HepG2 (cell line): ENCODE results near the gene DOCK10.

ENCODE experiments used
- MAFF ChIP-seq: IDR thresholded peaks from 2 replicates; pipeline ENCODE4 v1.6.1; 2011; ENCODE audit warnings: low read depth, low read length, improper control_type of control experiment
- NBN ChIP-seq: fragments of 450-650 bp; conservative IDR thresholded peaks from 2 replicates; pipeline ENCODE4 v1.6.1; 2017
- POLR2A ChIP-seq, 2 experiments: IDR thresholded peaks; 2 replicates each; pipeline ENCODE4 v1.6.1; 2011; ENCODE audit warnings: low read depth in 2 of 2, low read length in 2 of 2, mild to moderate bottlenecking in 1 of 2, moderate library complexity in 1 of 2; ENCODE audit not compliant: insufficient read depth in 1 of 2
- POLR2AphosphoS2 ChIP-seq: IDR thresholded peaks from 2 replicates; pipeline ENCODE4 v1.6.1; 2011; ENCODE audit warnings: low read depth, low read length, improper control_type of control experiment
- PRPF4 ChIP-seq: fragments of 200-400 bp; formaldehyde crosslinking; IDR thresholded peaks from 2 replicates; pipeline ENCODE4 v1.6.1; 2016; ENCODE audit warnings: low read length, low read depth; ENCODE audit not compliant: poor library complexity, severe bottlenecking
- RAD21 ChIP-seq: fragments of 450-650 bp; formaldehyde crosslinking; IDR thresholded peaks from 2 replicates; pipeline ENCODE4 v1.5.0; 2020; ENCODE audit warnings: mild to moderate bottlenecking
- SIN3A ChIP-seq: IDR thresholded peaks from 2 replicates; pipeline ENCODE4 v1.6.1; 2011; ENCODE audit warnings: low read depth, mild to moderate bottlenecking, control low read depth, low read length, borderline replicate concordance
- YY1 ChIP-seq: IDR thresholded peaks from 2 replicates; pipeline ENCODE4 v1.6.1; 2011; ENCODE audit warnings: low read length, low read depth, moderate library complexity, mild to moderate bottlenecking; ENCODE audit not compliant: insufficient read depth, insufficient replicate concordance
- ZBTB3 ChIP-seq: sonication (generic); formaldehyde crosslinking; IDR thresholded peaks from 2 replicates; pipeline ENCODE4 v1.4.0; 2020; ENCODE audit warnings: low read depth, mild to moderate bottlenecking, moderate library complexity, missing genetic modification reagents, borderline replicate concordance
- ZHX2 ChIP-seq, 2 experiments: sonication (generic) in 1 of 2; formaldehyde crosslinking in 1 of 2; IDR thresholded peaks; 2 replicates each; pipeline versions ENCODE4 v1.6.1 to v1.9.0; 2014 to 2022; ENCODE audit warnings: antibody characterized with exemption in 1 of 2, borderline replicate concordance in 1 of 2, inconsistent platforms in 1 of 2, low read depth in 1 of 2, missing genetic modification reagents in 1 of 2
- ZNF274 ChIP-seq: sonication (generic); formaldehyde crosslinking; IDR thresholded peaks from 2 replicates; pipeline ENCODE4 v1.5.1; 2020; ENCODE audit warnings: mild to moderate bottlenecking, missing genetic modification reagents
- ZNF616 ChIP-seq: sonication (generic); formaldehyde crosslinking; IDR thresholded peaks from 2 replicates; pipeline ENCODE4 v1.5.0; 2020; ENCODE audit warnings: low read depth, mild to moderate bottlenecking, missing genetic modification reagents
- TF ChIP-seq, protein P1 (sequence below): IDR thresholded peaks from 2 replicates; pipeline ENCODE4 v1.6.1; 2016; ENCODE audit warnings: missing compliant biosample characterization, missing genetic modification reagents, borderline replicate concordance

DNA sequence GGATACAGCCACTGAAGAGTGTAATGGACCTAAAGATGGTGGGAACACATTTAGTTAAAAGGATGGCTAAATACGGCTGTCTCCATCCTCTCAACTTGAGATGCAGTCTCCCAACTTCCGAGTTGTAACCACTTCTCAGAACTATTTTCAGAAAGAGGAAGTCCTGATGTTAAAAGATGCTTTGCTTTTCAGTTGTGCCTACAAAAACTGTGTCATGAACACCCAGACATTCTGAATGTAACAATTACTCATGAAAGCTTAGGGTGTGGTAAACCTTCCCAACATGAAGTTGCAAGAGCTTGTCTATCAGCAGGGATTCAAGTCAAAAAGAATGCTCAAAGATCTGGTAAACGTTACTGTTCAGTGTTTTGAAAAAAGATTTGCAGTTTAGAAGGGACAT is 147.9 kb downstream of the DOCK10 start:
- TF ChIP-seq RAD21 (no peak), ZNF274 (no peak), MAFF (no peak), SIN3A (no peak), ZBTB3 (CRISPR knock-in tag) (no peak), ZNF616 (no peak), NBN (no peak), PRPF4 (no peak), YY1 (no peak), POLR2AphosphoS2 (no peak), ZHX2 (IDR thresholded peaks at IDR 0.05; ENCODE audit: low read depth) (no peak), ZHX2 (CRISPR knock-in tag; IDR thresholded peaks at IDR 0.05; ENCODE audit: borderline replicate concordance) (no peak), POLR2A (IDR thresholded peaks at IDR 0.05; ENCODE audit: insufficient read depth in 1 of 2, low read depth in 2 of 2, low read length in 2 of 2) (no peak)
- TF ChIP-seq, protein P1, sequence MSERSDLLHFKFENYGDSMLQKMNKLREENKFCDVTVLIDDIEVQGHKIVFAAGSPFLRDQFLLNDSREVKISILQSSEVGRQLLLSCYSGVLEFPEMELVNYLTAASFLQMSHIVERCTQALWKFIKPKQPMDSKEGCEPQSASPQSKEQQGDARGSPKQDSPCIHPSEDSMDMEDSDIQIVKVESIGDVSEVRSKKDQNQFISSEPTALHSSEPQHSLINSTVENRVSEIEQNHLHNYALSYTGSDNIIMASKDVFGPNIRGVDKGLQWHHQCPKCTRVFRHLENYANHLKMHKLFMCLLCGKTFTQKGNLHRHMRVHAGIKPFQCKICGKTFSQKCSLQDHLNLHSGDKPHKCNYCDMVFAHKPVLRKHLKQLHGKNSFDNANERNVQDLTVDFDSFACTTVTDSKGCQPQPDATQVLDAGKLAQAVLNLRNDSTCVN (CRISPR knock-in tag), result no peak
